Adrenal gland (tissue), 12 donors: Measurements from ENCODE around the gene MORN1. TPM values are rescaled to one million over a fixed set of nuclear protein-coding genes. Genes with fewer than 3 reads are reported as not detected.
A peak's percentile ranks its signal among the peaks of the same experiment; 100 is the strongest.

Source experiments
- DNase-seq, 7 donors: peaks; one replicate each; pipeline ENCODE4 v3.0.0-alpha.2; 2019 to 2020
- H3K27ac ChIP-seq, 5 donors: fragments of 200-600 bp; sonication (generic) in 4 of 5; 1 replicate in 3 of 5; 2 replicates in 2 of 5; pipeline versions ENCODE4 v1.5.1 to v1.8.0; 2016 to 2020; ENCODE audit warnings: mild to moderate bottlenecking in 1 of 5
- H3K27me3 ChIP-seq: fragments of 200-600 bp; 2 replicates; pipeline ENCODE4 v1.8.0; 2021
- H3K36me3 ChIP-seq, 2 donors: fragments of 200-600 bp; replicated peaks in 1 of 2; 1 replicate in 1 of 2; 2 replicates in 1 of 2; pipeline versions ENCODE4 v1.5.1 to v1.8.0; 2018 to 2022
- H3K4me1 ChIP-seq, 2 donors: fragments of 200-600 bp; replicated peaks in 1 of 2; 1 replicate in 1 of 2; 2 replicates in 1 of 2; pipeline versions ENCODE4 v1.5.1 to v1.8.0; 2018 to 2021
- H3K4me3 ChIP-seq, 4 donors: fragments of 200-600 bp; sonication (generic) in 3 of 4; one replicate each; pipeline ENCODE4 v1.5.1; 2016 to 2018
- H3K9me3 ChIP-seq, 3 donors: fragments of 200-600 bp; sonication (generic) in 1 of 3; replicated peaks in 1 of 3; 1 replicate in 2 of 3; 2 replicates in 1 of 3; pipeline versions ENCODE4 v1.5.1 to v1.8.0; 2016 to 2021
- CTCF ChIP-seq, 6 experiments: fragments of 450-650 bp in 4 of 6; fragments of 200-600 bp in 2 of 6; sonication (generic) in 1 of 6; IDR thresholded peaks; 1 replicate in 5 of 6; 2 replicates in 1 of 6; pipeline versions ENCODE4 v1.5.1 to v1.8.0; 2016 to 2021; ENCODE audit warnings: antibody characterized with exemption in 6 of 6, mild to moderate bottlenecking in 2 of 6, moderate library complexity in 1 of 6
- POLR2A ChIP-seq, 2 donors: fragments of 450-650 bp; IDR thresholded peaks; one replicate each; pipeline ENCODE4 v1.6.1; 2017; ENCODE audit warnings: antibody characterized with exemption in 2 of 2, mild to moderate bottlenecking in 2 of 2, moderate library complexity in 1 of 2
- WGBS, 4 donors: extraction: QIAGEN DNeasy Blood & Tissue Kit in 2 of 4; methylation state at CpG; one replicate each; pipeline versions ENCODE4 v1.1.5 to v1.1.7; 2013 to 2017; 5-methylcytosine and 5-hydroxymethylcytosine counted together
- intact Hi-C, 2 donors: fragments of 100-400 bp; cut with DNase I; formaldehyde crosslinking; loops; one replicate each; pipeline versions ENCODE4 v1.14.1 to v1.15.0; 2022 to 2023
- polyA plus RNA-seq, 3 donors: library from polyadenylated mRNA; stranded (reverse); fragments of 200-250 nt in 2 of 3; fragments of 350-450 nt in 1 of 3; fragmentation: Illumina TruSeq in 1 of 3; extraction: RNeasy Lipid Tissue Mini Kit (QIAGEN cat#74804) in 1 of 3; gene quantifications; one replicate each; pipeline ENCODE4 v1.2.3, GENCODE V29; 2013 to 2014
- total RNA-seq, 9 donors: library from RNA; depleted of rRNA in 4 of 9; stranded (reverse); fragments of >200 nt in 4 of 9; fragments of 120-200 nt in 1 of 9; fragmentation: NEBNext Ultra II Directional in 1 of 9; extraction: Animal tissue kit (Norgen Biotek cat#: 25700) in 1 of 9; gene quantifications; one replicate each; pipeline versions ENCODE4 v1.1.0 to v1.2.4, GENCODE V29; 2013 to 2023
- donor health status: healthy with polysubstance abuse.
- donor health status: Bipolar disorder and iron deficiency.
- donor health status: DM: yes; HTN: yes; CAD: no.
- donor health status: DM: no; HTN: no; CAD: no.
- donor health status: DM: no; HTN: no; CAD: no.
- donor health status: DM: yes; HTN: yes; CAD: no.

Gene MORN1
- total and polyA plus RNA-seq, 12 donors: 1.8 to 14.1 (median 8.7) TPM

DNA sequence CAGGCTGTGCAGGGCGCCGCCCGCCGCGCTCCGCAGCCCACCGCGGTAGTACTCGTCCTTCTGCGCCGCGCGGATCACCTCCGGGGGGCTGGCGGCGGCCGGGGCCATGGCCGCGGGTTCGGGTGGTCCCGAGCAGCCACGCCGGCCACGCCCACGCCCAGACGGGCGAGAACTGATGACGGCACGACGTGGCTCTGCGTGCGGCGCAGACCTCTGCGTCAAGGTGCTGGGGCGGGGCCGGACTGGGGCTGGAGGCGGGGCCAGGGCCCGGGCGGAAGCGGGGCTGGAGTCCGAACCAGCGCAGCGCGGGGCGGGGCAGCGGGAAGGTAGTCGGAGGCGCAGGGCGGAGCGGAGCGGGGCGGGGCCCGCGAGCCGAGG lies 21.0 kb upstream of the MORN1 start, which contains the start of gene PEX10:
PEX10 (minus strand) TSS at position 170 of the 378 bp plus-strand sequence; CDS start at position 108, 62 bp downstream.
- peak within 1 kb of the TSS; percentile 51 to 98 (median 73) for H3K4me3 ChIP-seq
- WGBS, 4 donors: 0 to 1% methylated on average over 35 to 55 of the region's 55 CpGs; no CpG with 5 or more reads in 2 of the 4 donors
- intact Hi-C loops: loop anchor here (5.0 to 10.0 kb wide), 2 partner anchors 135 to 232 kb away; no protein-coding TSS in a partner anchor

GRCh38 chr1:2411801-2412394 lies 20.5 kb upstream of the MORN1 start:
- intact Hi-C loops: loop anchor here (5.0 to 10.0 kb wide), 2 partner anchors 135 to 233 kb away; no protein-coding TSS in a partner anchor
- Histone ChIP-seq H3K4me1 (peaks cover 24 to 49% of the 10 kb centered on the region in 2 donors), H3K27me3 (peaks cover 7% of the 10 kb centered on the region), H3K4me3 (peak overlapping the region; percentile 47 to 98 (median 71)), H3K27ac (peak overlapping the region in 4 of 5 donors; percentile 71 to 94 (median 76)), H3K36me3 (peaks cover 0 to 12% of the 10 kb centered on the region in 2 donors), H3K9me3 (no peaks in the 10 kb centered on the region)
- 0 to 8% (median 4%) methylated on average over 2 to 38 of the region's 38 CpGs for WGBS, 4 donors
- DNase-seq: peak in 3 of 7 donors; percentile 50 to 64 (median 52)
- no peak for TF ChIP-seq CTCF (IDR thresholded peaks at IDR 0.05)
- TF ChIP-seq POLR2A (IDR thresholded peaks at IDR 0.05): no peak

More for the DNA sequence above, 21.0 kb upstream of the MORN1 start, which contains the start of gene PEX10:
- peaks cover 12% of the 10 kb centered on the region for H3K27me3 ChIP-seq
- H3K36me3 ChIP-seq: peaks cover 0 to 9% of the 10 kb centered on the region in 2 donors
- H3K4me1 ChIP-seq: peaks cover 24 to 44% of the 10 kb centered on the region in 2 donors
- no peaks in the 10 kb centered on the region for H3K9me3 ChIP-seq
- H3K27ac ChIP-seq: peak within 1 kb of the TSS in 4 of 5 donors; percentile 71 to 94 (median 76)
- TF ChIP-seq POLR2A (IDR thresholded peaks at IDR 0.05) (peak; percentile 21 to 61), CTCF (IDR thresholded peaks at IDR 0.05) (no peak)
- DNase-seq: peak; percentile 96 to 98 (median 98)

DNA sequence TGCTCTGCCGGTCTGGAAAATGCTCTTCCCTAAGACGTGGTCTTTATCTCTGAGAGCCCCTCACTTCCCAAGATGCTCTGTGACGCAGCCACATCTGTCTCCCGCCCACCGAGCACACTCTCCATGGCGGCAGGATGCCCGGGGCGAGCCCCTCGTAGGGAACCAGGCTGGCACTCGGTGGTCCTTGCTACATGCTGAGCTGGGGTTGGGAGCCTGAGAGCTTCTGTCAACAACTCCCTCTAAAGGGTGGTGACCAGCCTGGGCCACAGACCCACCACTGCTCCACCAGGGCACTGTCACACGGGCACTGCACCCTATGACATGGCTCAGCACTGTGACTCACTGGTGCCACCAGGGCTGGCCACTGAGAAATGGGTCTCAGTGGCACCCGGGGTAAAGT lies 18.4 kb upstream of the MORN1 start:
- Histone ChIP-seq H3K36me3 (peaks cover 0 to 31% of the 10 kb centered on the region in 2 donors), H3K4me3 (no peak overlapping the region), H3K27me3 (no peaks in the 10 kb centered on the region), H3K4me1 (peaks cover 34 to 69% of the 10 kb centered on the region in 2 donors), H3K9me3 (no peaks in the 10 kb centered on the region), H3K27ac (peak overlapping the region in 2 of 5 donors; percentile 57 to 76)
- DNase-seq: no peak
- TF ChIP-seq CTCF (IDR thresholded peaks at IDR 0.05) (no peak), POLR2A (IDR thresholded peaks at IDR 0.05) (no peak)
- intact Hi-C loops: loop anchor here (5.0 to 10.0 kb wide), 2 partner anchors 138 to 235 kb away; no protein-coding TSS in a partner anchor
- WGBS, 4 donors: 59 to 82% (median 70%) methylated on average over 3 to 12 of the region's 12 CpGs

DNA sequence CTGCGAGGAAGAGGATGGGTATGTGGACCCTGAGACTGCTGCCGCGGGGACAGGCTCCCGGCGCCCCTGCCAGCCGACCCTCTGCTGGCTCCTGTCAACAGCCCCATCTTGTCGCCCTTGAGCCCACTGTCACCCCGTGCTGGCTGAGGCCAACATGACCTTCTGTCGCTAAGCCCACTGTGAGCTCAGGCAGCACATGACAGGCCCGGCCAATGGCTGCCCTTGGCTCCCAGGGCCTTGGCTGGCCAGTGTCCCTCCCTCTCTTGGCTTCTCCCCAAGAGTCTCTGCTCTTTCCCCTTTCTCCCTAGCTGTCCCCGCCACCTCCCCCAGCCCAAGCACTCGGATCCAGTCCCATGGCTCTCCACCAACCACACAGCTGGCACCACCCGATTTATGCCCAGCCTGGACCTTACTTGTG lies 17.5 kb upstream of the MORN1 start:
- TF ChIP-seq POLR2A (IDR thresholded peaks at IDR 0.05) (no peak), CTCF (IDR thresholded peaks at IDR 0.05) (no peak)
- peak; percentile 79 to 94 (median 89) for DNase-seq
- H3K4me1 ChIP-seq: peaks cover 38 to 68% of the 10 kb centered on the region in 2 donors
- H3K27ac ChIP-seq: peak overlapping the region in 3 of 5 donors; percentile 23 to 76 (median 57)
- no peaks in the 10 kb centered on the region for H3K27me3 ChIP-seq
- intact Hi-C loops: no loop called here
- peaks cover 0 to 40% of the 10 kb centered on the region in 2 donors for H3K36me3 ChIP-seq
- 21 to 57% (median 45%) methylated on average over 6 to 13 of the region's 13 CpGs for WGBS, 4 donors
- peak overlapping the region in 1 of 4 donors; percentile 0 for H3K4me3 ChIP-seq
- no peaks in the 10 kb centered on the region for H3K9me3 ChIP-seq
